ENCODE results near the gene DYNLL1.

GRCh38 chr12:120479458-120479857 lies 16.5 kb upstream of the DYNLL1 start:
- no peak for TF ChIP-seq EZH2 (IDR thresholded peaks at IDR 0.05; ENCODE audit: low read depth, unreplicated experiment)
- TF ChIP-seq, protein P1, sequence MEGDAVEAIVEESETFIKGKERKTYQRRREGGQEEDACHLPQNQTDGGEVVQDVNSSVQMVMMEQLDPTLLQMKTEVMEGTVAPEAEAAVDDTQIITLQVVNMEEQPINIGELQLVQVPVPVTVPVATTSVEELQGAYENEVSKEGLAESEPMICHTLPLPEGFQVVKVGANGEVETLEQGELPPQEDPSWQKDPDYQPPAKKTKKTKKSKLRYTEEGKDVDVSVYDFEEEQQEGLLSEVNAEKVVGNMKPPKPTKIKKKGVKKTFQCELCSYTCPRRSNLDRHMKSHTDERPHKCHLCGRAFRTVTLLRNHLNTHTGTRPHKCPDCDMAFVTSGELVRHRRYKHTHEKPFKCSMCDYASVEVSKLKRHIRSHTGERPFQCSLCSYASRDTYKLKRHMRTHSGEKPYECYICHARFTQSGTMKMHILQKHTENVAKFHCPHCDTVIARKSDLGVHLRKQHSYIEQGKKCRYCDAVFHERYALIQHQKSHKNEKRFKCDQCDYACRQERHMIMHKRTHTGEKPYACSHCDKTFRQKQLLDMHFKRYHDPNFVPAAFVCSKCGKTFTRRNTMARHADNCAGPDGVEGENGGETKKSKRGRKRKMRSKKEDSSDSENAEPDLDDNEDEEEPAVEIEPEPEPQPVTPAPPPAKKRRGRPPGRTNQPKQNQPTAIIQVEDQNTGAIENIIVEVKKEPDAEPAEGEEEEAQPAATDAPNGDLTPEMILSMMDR (conservative IDR thresholded peaks at IDR 0.05; ENCODE audit: low read depth in 2 of 2): no peak
- TF ChIP-seq CREB1 (CRISPR knock-in tag; IDR thresholded peaks at IDR 0.05; ENCODE audit: low read depth): no peak
- no peak for TF ChIP-seq POLR2AphosphoS5 (IDR thresholded peaks at IDR 0.05; ENCODE audit: low read depth)
- TF ChIP-seq REST (IDR thresholded peaks at IDR 0.05; ENCODE audit: unreplicated experiment): no peak
- no peak for TF ChIP-seq JUNB (IDR thresholded peaks at IDR 0.05; ENCODE audit: unreplicated experiment)
- no peak for TF ChIP-seq EZH2phosphoT487 (IDR thresholded peaks at IDR 0.05; ENCODE audit: unreplicated experiment)
- TF ChIP-seq ZNF114 (CRISPR knock-in tag; IDR thresholded peaks at IDR 0.05): no peak
- TF ChIP-seq, protein P2, sequence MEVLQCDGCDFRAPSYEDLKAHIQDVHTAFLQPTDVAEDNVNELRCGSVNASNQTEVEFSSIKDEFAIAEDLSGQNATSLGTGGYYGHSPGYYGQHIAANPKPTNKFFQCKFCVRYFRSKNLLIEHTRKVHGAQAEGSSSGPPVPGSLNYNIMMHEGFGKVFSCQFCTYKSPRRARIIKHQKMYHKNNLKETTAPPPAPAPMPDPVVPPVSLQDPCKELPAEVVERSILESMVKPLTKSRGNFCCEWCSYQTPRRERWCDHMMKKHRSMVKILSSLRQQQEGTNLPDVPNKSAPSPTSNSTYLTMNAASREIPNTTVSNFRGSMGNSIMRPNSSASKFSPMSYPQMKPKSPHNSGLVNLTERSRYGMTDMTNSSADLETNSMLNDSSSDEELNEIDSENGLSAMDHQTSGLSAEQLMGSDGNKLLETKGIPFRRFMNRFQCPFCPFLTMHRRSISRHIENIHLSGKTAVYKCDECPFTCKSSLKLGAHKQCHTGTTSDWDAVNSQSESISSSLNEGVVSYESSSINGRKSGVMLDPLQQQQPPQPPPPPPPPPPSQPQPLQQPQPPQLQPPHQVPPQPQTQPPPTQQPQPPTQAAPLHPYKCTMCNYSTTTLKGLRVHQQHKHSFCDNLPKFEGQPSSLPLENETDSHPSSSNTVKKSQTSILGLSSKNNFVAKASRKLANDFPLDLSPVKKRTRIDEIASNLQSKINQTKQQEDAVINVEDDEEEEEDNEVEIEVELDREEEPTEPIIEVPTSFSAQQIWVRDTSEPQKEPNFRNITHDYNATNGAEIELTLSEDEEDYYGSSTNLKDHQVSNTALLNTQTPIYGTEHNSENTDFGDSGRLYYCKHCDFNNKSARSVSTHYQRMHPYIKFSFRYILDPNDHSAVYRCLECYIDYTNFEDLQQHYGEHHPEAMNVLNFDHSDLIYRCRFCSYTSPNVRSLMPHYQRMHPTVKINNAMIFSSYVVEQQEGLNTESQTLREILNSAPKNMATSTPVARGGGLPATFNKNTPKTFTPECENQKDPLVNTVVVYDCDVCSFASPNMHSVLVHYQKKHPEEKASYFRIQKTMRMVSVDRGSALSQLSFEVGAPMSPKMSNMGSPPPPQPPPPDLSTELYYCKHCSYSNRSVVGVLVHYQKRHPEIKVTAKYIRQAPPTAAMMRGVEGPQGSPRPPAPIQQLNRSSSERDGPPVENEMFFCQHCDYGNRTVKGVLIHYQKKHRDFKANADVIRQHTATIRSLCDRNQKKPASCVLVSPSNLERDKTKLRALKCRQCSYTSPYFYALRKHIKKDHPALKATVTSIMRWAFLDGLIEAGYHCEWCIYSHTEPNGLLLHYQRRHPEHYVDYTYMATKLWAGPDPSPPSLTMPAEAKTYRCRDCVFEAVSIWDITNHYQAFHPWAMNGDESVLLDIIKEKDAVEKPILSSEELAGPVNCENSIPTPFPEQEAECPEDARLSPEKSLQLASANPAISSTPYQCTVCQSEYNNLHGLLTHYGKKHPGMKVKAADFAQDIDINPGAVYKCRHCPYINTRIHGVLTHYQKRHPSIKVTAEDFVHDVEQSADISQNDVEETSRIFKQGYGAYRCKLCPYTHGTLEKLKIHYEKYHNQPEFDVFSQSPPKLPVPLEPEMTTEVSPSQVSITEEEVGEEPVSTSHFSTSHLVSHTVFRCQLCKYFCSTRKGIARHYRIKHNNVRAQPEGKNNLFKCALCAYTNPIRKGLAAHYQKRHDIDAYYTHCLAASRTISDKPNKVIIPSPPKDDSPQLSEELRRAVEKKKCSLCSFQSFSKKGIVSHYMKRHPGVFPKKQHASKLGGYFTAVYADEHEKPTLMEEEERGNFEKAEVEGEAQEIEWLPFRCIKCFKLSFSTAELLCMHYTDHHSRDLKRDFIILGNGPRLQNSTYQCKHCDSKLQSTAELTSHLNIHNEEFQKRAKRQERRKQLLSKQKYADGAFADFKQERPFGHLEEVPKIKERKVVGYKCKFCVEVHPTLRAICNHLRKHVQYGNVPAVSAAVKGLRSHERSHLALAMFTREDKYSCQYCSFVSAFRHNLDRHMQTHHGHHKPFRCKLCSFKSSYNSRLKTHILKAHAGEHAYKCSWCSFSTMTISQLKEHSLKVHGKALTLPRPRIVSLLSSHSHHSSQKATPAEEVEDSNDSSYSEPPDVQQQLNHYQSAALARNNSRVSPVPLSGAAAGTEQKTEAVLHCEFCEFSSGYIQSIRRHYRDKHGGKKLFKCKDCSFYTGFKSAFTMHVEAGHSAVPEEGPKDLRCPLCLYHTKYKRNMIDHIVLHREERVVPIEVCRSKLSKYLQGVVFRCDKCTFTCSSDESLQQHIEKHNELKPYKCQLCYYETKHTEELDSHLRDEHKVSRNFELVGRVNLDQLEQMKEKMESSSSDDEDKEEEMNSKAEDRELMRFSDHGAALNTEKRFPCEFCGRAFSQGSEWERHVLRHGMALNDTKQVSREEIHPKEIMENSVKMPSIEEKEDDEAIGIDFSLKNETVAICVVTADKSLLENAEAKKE (CRISPR knock-in tag; IDR thresholded peaks at IDR 0.05): no peak; the same call in 1 of the 2 replicates
- TF ChIP-seq, protein P3, sequence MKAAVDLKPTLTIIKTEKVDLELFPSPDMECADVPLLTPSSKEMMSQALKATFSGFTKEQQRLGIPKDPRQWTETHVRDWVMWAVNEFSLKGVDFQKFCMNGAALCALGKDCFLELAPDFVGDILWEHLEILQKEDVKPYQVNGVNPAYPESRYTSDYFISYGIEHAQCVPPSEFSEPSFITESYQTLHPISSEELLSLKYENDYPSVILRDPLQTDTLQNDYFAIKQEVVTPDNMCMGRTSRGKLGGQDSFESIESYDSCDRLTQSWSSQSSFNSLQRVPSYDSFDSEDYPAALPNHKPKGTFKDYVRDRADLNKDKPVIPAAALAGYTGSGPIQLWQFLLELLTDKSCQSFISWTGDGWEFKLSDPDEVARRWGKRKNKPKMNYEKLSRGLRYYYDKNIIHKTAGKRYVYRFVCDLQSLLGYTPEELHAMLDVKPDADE (IDR thresholded peaks at IDR 0.05): no peak
- no peak for TF ChIP-seq ZNF331 (CRISPR knock-in tag; IDR thresholded peaks at IDR 0.05; ENCODE audit: low read depth)
- no peak for TF ChIP-seq STAT1 (IDR thresholded peaks at IDR 0.05; ENCODE audit: unreplicated experiment)

Data from GM23338 (cell line).